Sigmoid colon (tissue), 7 donors: ENCODE data around the gene CDC42SE2. TPM values are rescaled to one million over a fixed set of nuclear protein-coding genes. Genes with fewer than 3 reads are reported as not detected.

Experiments used
- DNase-seq: peaks from one replicate; pipeline ENCODE4 v3.0.0-alpha.2; 2019
- H3K27ac ChIP-seq, 4 donors: fragments of 200-600 bp; sonication (generic); one replicate each; pipeline ENCODE4 v1.5.1; 2016 to 2019; ENCODE audit warnings: mild to moderate bottlenecking in 1 of 4
- H3K27me3 ChIP-seq, 3 donors: fragments of 200-600 bp; sonication (generic); one replicate each; pipeline ENCODE4 v1.5.1; 2019; ENCODE audit warnings: mild to moderate bottlenecking in 1 of 3
- H3K36me3 ChIP-seq, 4 donors: fragments of 200-600 bp; sonication (generic); one replicate each; pipeline ENCODE4 v1.5.1; 2016 to 2019
- H3K4me1 ChIP-seq, 4 donors: fragments of 200-600 bp; sonication (generic); one replicate each; pipeline ENCODE4 v1.5.1; 2017 to 2019
- H3K4me3 ChIP-seq, 4 donors: fragments of 200-600 bp; sonication (generic); one replicate each; pipeline ENCODE4 v1.5.1; 2017 to 2019; ENCODE audit warnings: mild to moderate bottlenecking in 2 of 4, moderate library complexity in 1 of 4
- H3K9me3 ChIP-seq, 4 donors: fragments of 200-600 bp in 3 of 4; sonication (generic) in 3 of 4; one replicate each; pipeline versions ENCODE4 v1.5.1 to v1.6.1; 2013 to 2019
- EP300 ChIP-seq, 4 donors: sonication (generic); formaldehyde crosslinking; IDR thresholded peaks; one replicate each; pipeline ENCODE4 v1.6.1; 2017; ENCODE audit warnings: antibody characterized with exemption in 4 of 4
- POLR2A ChIP-seq, 2 donors: fragments of 450-650 bp; IDR thresholded peaks; one replicate each; pipeline ENCODE4 v1.6.1; 2016; ENCODE audit warnings: antibody characterized with exemption in 2 of 2, mild to moderate bottlenecking in 2 of 2, moderate library complexity in 2 of 2
- POLR2AphosphoS5 ChIP-seq, 4 donors: sonication (generic); formaldehyde crosslinking; IDR thresholded peaks; one replicate each; pipeline ENCODE4 v1.6.1; 2017; ENCODE audit warnings: antibody characterized with exemption in 4 of 4
- WGBS, 2 donors: extraction: QIAGEN DNeasy Blood & Tissue Kit; methylation state at CpG; one replicate each; pipeline ENCODE4 v1.1.7; 2013; 5-methylcytosine and 5-hydroxymethylcytosine counted together
- intact Hi-C: fragments of 100-400 bp; cut with DNase I; formaldehyde crosslinking; loops from one replicate; pipeline ENCODE4 v1.15.1; 2023
- polyA plus RNA-seq, 3 donors: library from polyadenylated mRNA; stranded (reverse); fragments of 200-250 nt; gene quantifications; one replicate each; pipeline ENCODE4 v1.2.3, GENCODE V29; 2013
- total RNA-seq, 4 donors: library from RNA; depleted of rRNA; stranded (reverse); fragments of >200 nt; gene quantifications; one replicate each; pipeline ENCODE4 v1.1.0, GENCODE V29; 2016
- TF ChIP-seq, protein P1 (sequence below), 4 experiments: fragments of 450-650 bp in 3 of 4; fragments of 200-600 bp in 1 of 4; IDR thresholded peaks; one replicate each; pipeline ENCODE4 v1.5.1; 2016 to 2019; ENCODE audit warnings: antibody characterized with exemption in 4 of 4, mild to moderate bottlenecking in 3 of 4, moderate library complexity in 2 of 4
- donor health status: healthy with polysubstance abuse.
- donor health status: Bipolar disorder and iron deficiency.
- donor health status: healthy.

The CDC42SE2 gene
- total and polyA plus RNA-seq, 7 donors = 24.1 to 109 (median 33.2) TPM

DNA sequence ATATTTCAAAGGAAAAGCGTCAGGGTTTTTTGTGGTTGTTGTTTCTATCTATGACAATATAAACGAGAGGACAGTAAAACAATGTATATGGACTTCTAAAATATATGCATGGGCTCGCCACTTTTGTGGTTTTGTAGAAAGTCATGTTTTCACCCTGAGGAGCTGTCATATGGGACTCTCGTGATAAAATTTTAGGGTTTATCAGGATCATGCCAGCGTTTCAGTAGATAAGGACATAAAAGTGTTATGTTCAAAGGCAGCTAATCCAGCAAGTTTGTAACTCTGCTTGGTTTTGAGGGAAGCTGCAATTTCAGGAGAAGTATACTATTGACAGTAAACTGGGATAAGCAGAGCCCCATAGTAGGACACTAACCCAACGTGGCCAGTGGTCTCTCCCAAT lies 120.3 kb downstream of the CDC42SE2 start:
- Histone ChIP-seq H3K36me3 (peaks cover 0 to 12% (median 0%) of the 10 kb centered on the region in 4 donors), H3K4me3 (no peak overlapping the region), H3K27me3 (no peaks in the 10 kb centered on the region), H3K27ac (no peak overlapping the region), H3K9me3 (no peaks in the 10 kb centered on the region), H3K4me1 (peaks cover 0 to 9% (median 0%) of the 10 kb centered on the region in 4 donors)
- 72% methylated on average over 6 of the region's 6 CpGs for WGBS, 2 donors
- TF ChIP-seq, protein P1, sequence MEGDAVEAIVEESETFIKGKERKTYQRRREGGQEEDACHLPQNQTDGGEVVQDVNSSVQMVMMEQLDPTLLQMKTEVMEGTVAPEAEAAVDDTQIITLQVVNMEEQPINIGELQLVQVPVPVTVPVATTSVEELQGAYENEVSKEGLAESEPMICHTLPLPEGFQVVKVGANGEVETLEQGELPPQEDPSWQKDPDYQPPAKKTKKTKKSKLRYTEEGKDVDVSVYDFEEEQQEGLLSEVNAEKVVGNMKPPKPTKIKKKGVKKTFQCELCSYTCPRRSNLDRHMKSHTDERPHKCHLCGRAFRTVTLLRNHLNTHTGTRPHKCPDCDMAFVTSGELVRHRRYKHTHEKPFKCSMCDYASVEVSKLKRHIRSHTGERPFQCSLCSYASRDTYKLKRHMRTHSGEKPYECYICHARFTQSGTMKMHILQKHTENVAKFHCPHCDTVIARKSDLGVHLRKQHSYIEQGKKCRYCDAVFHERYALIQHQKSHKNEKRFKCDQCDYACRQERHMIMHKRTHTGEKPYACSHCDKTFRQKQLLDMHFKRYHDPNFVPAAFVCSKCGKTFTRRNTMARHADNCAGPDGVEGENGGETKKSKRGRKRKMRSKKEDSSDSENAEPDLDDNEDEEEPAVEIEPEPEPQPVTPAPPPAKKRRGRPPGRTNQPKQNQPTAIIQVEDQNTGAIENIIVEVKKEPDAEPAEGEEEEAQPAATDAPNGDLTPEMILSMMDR (IDR thresholded peaks at IDR 0.05) = no peak
- TF ChIP-seq EP300 (IDR thresholded peaks at IDR 0.05) (no peak), POLR2A (IDR thresholded peaks at IDR 0.05) (no peak), POLR2AphosphoS5 (IDR thresholded peaks at IDR 0.05) (no peak)
- DNase-seq = no peak
- intact Hi-C loops = no loop called here

DNA sequence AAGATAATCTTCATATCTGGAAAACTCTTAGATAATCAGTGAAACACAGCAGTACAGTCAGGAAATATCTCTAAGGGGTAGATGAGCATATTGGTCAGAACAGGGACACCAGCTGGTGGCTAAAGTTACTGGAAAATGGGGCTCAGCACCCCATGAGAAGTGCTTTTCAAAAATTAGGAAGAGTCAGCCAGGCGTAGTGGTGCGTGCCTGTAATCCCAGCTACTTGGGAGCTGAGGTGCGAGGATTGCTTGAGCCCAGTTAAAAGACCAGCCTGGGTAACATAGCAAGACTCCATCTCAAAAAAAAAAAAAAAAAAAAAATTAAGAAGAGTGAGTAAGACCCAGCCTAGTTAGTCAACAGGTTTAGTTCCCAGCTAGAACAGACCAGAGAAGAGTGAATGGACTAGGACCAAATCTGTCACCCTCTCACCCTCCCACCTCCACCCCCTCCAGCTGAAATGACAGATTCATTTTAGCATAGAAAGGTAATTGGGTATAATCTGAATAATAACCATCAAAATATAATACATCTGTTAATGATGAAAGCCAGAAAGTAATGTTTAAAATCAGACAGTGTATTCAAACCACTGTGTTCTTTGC lies 120.9 kb downstream of the CDC42SE2 start:
- 97 to 99% methylated on average over 3 of the region's 3 CpGs for WGBS, 2 donors
- TF ChIP-seq EP300 (IDR thresholded peaks at IDR 0.05) = no peak
- TF ChIP-seq POLR2AphosphoS5 (IDR thresholded peaks at IDR 0.05) = no peak
- TF ChIP-seq, protein P1 (IDR thresholded peaks at IDR 0.05) = no peak
- no peak for TF ChIP-seq POLR2A (IDR thresholded peaks at IDR 0.05)
- no peak overlapping the region for H3K4me3 ChIP-seq
- no peaks in the 10 kb centered on the region for H3K9me3 ChIP-seq
- peaks cover 0 to 8% (median 0%) of the 10 kb centered on the region in 4 donors for H3K4me1 ChIP-seq
- intact Hi-C loops = no loop called here
- H3K27ac ChIP-seq = no peak overlapping the region
- H3K27me3 ChIP-seq = no peaks in the 10 kb centered on the region
- DNase-seq = no peak
- peaks cover 0 to 14% (median 0%) of the 10 kb centered on the region in 4 donors for H3K36me3 ChIP-seq

DNA sequence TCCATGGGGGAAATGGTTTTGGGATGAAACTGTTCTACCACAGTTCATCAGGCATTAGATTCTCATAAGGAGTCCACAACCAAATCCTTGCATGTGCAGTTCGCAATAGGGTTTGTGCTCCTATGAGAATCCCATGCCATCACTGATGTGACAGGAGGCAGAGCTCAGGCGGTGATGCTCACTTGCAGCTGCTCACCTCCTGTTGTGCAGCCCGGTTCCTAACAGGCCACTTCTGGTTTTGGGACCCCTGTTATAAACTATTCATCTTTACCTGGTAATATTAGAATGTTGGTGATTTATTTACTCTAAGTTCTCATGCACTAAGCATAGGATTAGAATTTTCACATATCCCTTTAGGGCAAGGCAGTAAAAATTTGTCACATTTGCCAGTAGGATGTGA lies 122.3 kb downstream of the CDC42SE2 start:
- no peak overlapping the region for H3K27ac ChIP-seq
- H3K27me3 ChIP-seq = no peaks in the 10 kb centered on the region
- no peak for DNase-seq
- 96 to 98% methylated on average over 3 of the region's 3 CpGs for WGBS, 2 donors
- peaks cover 0 to 18% (median 0%) of the 10 kb centered on the region in 4 donors for H3K36me3 ChIP-seq
- no peaks in the 10 kb centered on the region for H3K9me3 ChIP-seq
- H3K4me3 ChIP-seq = no peak overlapping the region
- no peaks in the 10 kb centered on the region for H3K4me1 ChIP-seq
- TF ChIP-seq EP300 (IDR thresholded peaks at IDR 0.05) (no peak), POLR2AphosphoS5 (IDR thresholded peaks at IDR 0.05) (no peak), POLR2A (IDR thresholded peaks at IDR 0.05) (no peak)
- TF ChIP-seq, protein P1 (IDR thresholded peaks at IDR 0.05) = no peak
- intact Hi-C loops = no loop called here

DNA sequence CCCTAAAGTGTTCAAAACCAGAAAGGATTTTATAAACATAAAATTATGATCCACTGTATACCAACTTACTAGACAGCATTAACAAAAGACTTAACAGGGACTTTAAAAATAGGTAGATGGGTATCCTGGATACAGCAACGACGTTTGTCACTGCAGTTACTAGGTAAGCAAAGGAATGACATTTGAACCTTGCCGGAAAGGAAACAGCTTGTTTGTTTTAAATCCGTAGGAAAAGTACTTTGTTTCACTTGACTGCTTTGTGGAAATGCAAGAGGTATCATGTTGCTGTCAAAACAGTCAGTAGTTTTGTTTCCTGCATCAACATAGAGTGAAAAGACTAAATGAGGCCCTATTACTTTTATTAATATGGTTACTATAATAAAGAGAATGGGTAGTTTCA lies 122.9 kb downstream of the CDC42SE2 start:
- Histone ChIP-seq H3K27me3 (no peaks in the 10 kb centered on the region), H3K36me3 (peaks cover 0 to 25% (median 0%) of the 10 kb centered on the region in 4 donors), H3K4me1 (no peaks in the 10 kb centered on the region), H3K4me3 (no peak overlapping the region), H3K9me3 (no peaks in the 10 kb centered on the region), H3K27ac (no peak overlapping the region)
- 13 to 51% methylated on average over 4 of the region's 4 CpGs for WGBS, 2 donors
- no peak for DNase-seq
- intact Hi-C loops = no loop called here
- TF ChIP-seq, protein P1 (IDR thresholded peaks at IDR 0.05) = no peak
- TF ChIP-seq POLR2AphosphoS5 (IDR thresholded peaks at IDR 0.05) (no peak), EP300 (IDR thresholded peaks at IDR 0.05) (no peak), POLR2A (IDR thresholded peaks at IDR 0.05) (no peak)

DNA sequence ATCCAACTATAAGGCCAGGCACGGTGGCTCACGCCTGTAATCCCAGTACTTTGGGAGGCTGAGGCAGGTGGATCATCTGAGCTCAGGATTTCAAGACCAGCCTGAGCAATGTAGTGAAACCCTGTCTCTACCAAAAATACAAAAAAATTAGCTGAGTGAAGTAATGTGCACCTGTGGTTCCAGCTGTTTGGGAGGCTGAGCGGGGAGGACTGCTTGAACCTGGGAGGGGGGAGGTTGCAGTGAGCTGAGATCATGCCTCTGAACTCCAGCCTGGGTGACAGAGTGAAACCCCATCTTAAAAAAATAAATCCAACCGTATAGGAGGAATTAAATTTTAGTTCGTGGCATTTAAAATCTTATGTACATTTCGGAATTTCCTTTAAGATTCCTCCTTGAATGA lies 123.4 kb downstream of the CDC42SE2 start:
- H3K27ac ChIP-seq = no peak overlapping the region
- intact Hi-C loops = no loop called here
- H3K4me1 ChIP-seq = no peaks in the 10 kb centered on the region
- TF ChIP-seq EP300 (IDR thresholded peaks at IDR 0.05) (no peak), POLR2AphosphoS5 (IDR thresholded peaks at IDR 0.05) (no peak), POLR2A (IDR thresholded peaks at IDR 0.05) (no peak)
- TF ChIP-seq, protein P1 (IDR thresholded peaks at IDR 0.05) = no peak
- no peaks in the 10 kb centered on the region for H3K27me3 ChIP-seq
- H3K36me3 ChIP-seq = peaks cover 0 to 29% (median 0%) of the 10 kb centered on the region in 4 donors
- no peaks in the 10 kb centered on the region for H3K9me3 ChIP-seq
- H3K4me3 ChIP-seq = no peak overlapping the region
- 93 to 94% methylated on average over 6 of the region's 6 CpGs for WGBS, 2 donors
- no peak for DNase-seq
